Mammary epithelial cell (primary cell): ENCODE results near the gene TRAK1.

Experiments used
- EZH2 ChIP-seq: IDR thresholded peaks from 2 replicates; pipeline ENCODE4 v1.6.1; 2012; ENCODE audit warnings: low read length, inconsistent platforms, borderline replicate concordance
- TF ChIP-seq, protein P1 (sequence below), 2 donors: IDR thresholded peaks in 1 of 2; conservative IDR thresholded peaks in 1 of 2; 2 replicates each; pipeline ENCODE4 v1.5.1; 2011 to 2012; ENCODE audit warnings: inconsistent platforms in 2 of 2, low read length in 2 of 2, mild to moderate bottlenecking in 2 of 2, control low read depth in 1 of 2, low read depth in 1 of 2; ENCODE audit not compliant: insufficient read depth in 1 of 2; ENCODE audit errors: extremely low read depth in 1 of 2

DNA sequence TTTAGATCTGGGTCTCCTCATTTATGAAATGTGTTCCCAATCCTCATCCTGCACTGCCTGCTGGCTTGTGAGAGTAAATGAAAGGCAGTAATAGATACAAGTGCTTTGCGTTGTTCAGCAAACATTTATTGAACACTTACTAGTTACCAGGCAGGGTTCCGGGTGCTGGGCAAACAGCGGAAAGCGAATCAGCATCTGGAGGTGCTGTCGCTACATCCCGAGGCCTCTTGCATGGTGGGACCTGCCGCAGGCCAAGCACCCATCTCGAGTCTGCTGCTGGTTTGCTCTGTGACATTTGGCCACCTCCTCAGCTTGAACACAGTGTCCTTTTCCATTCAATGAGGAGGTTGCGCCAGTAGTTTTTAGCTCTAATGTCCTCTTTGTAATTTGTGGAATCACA lies 24.8 kb downstream of the TRAK1 start:
- TF ChIP-seq, protein P1, sequence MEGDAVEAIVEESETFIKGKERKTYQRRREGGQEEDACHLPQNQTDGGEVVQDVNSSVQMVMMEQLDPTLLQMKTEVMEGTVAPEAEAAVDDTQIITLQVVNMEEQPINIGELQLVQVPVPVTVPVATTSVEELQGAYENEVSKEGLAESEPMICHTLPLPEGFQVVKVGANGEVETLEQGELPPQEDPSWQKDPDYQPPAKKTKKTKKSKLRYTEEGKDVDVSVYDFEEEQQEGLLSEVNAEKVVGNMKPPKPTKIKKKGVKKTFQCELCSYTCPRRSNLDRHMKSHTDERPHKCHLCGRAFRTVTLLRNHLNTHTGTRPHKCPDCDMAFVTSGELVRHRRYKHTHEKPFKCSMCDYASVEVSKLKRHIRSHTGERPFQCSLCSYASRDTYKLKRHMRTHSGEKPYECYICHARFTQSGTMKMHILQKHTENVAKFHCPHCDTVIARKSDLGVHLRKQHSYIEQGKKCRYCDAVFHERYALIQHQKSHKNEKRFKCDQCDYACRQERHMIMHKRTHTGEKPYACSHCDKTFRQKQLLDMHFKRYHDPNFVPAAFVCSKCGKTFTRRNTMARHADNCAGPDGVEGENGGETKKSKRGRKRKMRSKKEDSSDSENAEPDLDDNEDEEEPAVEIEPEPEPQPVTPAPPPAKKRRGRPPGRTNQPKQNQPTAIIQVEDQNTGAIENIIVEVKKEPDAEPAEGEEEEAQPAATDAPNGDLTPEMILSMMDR (conservative IDR thresholded peaks at IDR 0.05 in 1 of 2, IDR thresholded peaks at IDR 0.05 in 1 of 2; ENCODE audit: extremely low read depth in 1 of 2, insufficient read depth in 1 of 2, low read depth in 1 of 2, low read length in 2 of 2) = no peak
- TF ChIP-seq EZH2 = no peak
